K562 (cell line): Measurements from ENCODE around the gene MSH2. TPM values are rescaled to one million over a fixed set of nuclear protein-coding genes. Genes with fewer than 3 reads are reported as not detected.

Experiments used
- ATAC-seq: fragments of 200-7000 bp; cut with Tn5 transposase; 3 replicates; pipeline ENCODE4 v1.9.1; 2020; ENCODE audit warnings: moderate library complexity
- BruUV-seq: library from RNA; stranded (reverse); fragments of 400-500 nt; replicated peaks from 2 replicates; lab custom pipeline; 2021; lab: Mats Ljungman, UMichigan
- CTCF ChIA-PET: fragments of 300-600 bp; formaldehyde crosslinking; extraction: SDS; loops from one replicate; lab custom pipeline; 2021; ENCODE audit warnings: low intra/inter-chr PET ratio; lab: Yijun Ruan, JAX
- POLR2A ChIA-PET: fragments of 300-600, 350-650 bp; sonication (Branson Sonifier 250); formaldehyde crosslinking; extraction: SDS; loops from one replicate; lab custom pipeline; 2021; ENCODE audit warnings: antibody characterized with exemption, inconsistent platforms; lab: Yijun Ruan, JAX
- DNase-seq, 4 experiments: peaks; one replicate each; pipeline versions ENCODE4 v3.0.0 to v3.0.0-alpha.2; 2011 to 2018; ENCODE audit warnings: low spot score in 3 of 4, mixed read lengths in 3 of 4; ENCODE audit errors: extremely low read depth in 1 of 4
- FAIRE-seq: peaks from 2 replicates; lab custom pipeline; 2011; peaks lifted over from hg19 to GRCh38; lab: Jason Lieb, UNC
- H2AFZ ChIP-seq: 2 replicates; pipeline ENCODE4 v1.6.0; 2011; ENCODE audit warnings: low read depth, low read length, control low read depth, inconsistent platforms
- H3K27ac ChIP-seq: fragments of 200-600 bp; 3 replicates; pipeline ENCODE4 v1.8.0; 2011; ENCODE audit warnings: low read depth, mild to moderate bottlenecking, control low read depth, inconsistent platforms, low read length, moderate library complexity, mixed read lengths; ENCODE audit errors: extremely low read depth
- H3K27me3 ChIP-seq, 2 experiments: fragments of 300-600 bp in 1 of 2; 2 replicates in 1 of 2; 3 replicates in 1 of 2; pipeline versions ENCODE4 v1.6.0 to v1.8.0; 2011; ENCODE audit warnings: inconsistent platforms in 2 of 2, low read length in 2 of 2, mild to moderate bottlenecking in 1 of 2, mixed read lengths in 1 of 2, moderate library complexity in 1 of 2; ENCODE audit not compliant: control insufficient read depth in 2 of 2, insufficient read depth in 2 of 2
- H3K36me3 ChIP-seq: fragments of 300-600 bp; 3 replicates; pipeline ENCODE4 v1.8.0; 2011; ENCODE audit warnings: mild to moderate bottlenecking, low read length, inconsistent platforms; ENCODE audit not compliant: control insufficient read depth, insufficient read depth
- H3K4me1 ChIP-seq, 2 experiments: fragments of 200-600 bp in 1 of 2; replicated peaks in 1 of 2; 2 replicates in 1 of 2; 3 replicates in 1 of 2; pipeline versions ENCODE4 v1.5.1 to v1.8.0; 2011; ENCODE audit warnings: inconsistent platforms in 2 of 2, low read length in 2 of 2, mild to moderate bottlenecking in 1 of 2, mixed read lengths in 1 of 2, moderate library complexity in 1 of 2; ENCODE audit not compliant: control insufficient read depth in 2 of 2, insufficient read depth in 2 of 2
- H3K4me2 ChIP-seq: 2 replicates; pipeline ENCODE4 v1.6.1; 2011; ENCODE audit warnings: low read length, control low read depth, inconsistent platforms, mixed read lengths; ENCODE audit not compliant: insufficient read depth
- H3K4me3 ChIP-seq: fragments of 200-600 bp; sonication (generic), shearing (Covaris generic); 2 replicates; pipeline ENCODE4 v1.5.1; 2016; ENCODE audit warnings: control low read depth, inconsistent platforms
- H3K79me2 ChIP-seq: fragments of 200-600 bp; 3 replicates; pipeline ENCODE4 v1.8.0; 2011; ENCODE audit warnings: low read length, inconsistent platforms; ENCODE audit not compliant: control insufficient read depth, insufficient read depth
- H3K9ac ChIP-seq, 2 experiments: 2 replicates each; pipeline versions ENCODE4 v1.6.0 to v1.6.1; 2011; ENCODE audit warnings: low read depth in 2 of 2, low read length in 2 of 2, control low read depth in 1 of 2, inconsistent platforms in 1 of 2, mild to moderate bottlenecking in 1 of 2, mixed read lengths in 1 of 2; ENCODE audit not compliant: insufficient read depth in 1 of 2
- H3K9me1 ChIP-seq: one replicate; pipeline ENCODE4 v1.6.0; 2011; ENCODE audit warnings: inconsistent platforms, mild to moderate bottlenecking, low read length, moderate library complexity; ENCODE audit not compliant: control insufficient read depth, insufficient read depth
- H3K9me3 ChIP-seq: replicated peaks from 2 replicates; pipeline ENCODE4 v1.5.1; 2011; ENCODE audit warnings: low read depth, low read length, inconsistent platforms; ENCODE audit not compliant: control insufficient read depth, insufficient read depth
- H4K20me1 ChIP-seq: replicated peaks from 2 replicates; pipeline ENCODE4 v1.6.1; 2011; ENCODE audit warnings: low read length, inconsistent platforms, mixed read lengths; ENCODE audit not compliant: control insufficient read depth, insufficient read depth
- CXXC5 ChIP-seq: fragments of 250-450 bp; sonication (Bioruptor Pico); IDR thresholded peaks from 2 replicates; pipeline ENCODE4 v1.8.0; 2022; ENCODE audit warnings: inconsistent platforms, mild to moderate bottlenecking, moderate library complexity
- DACH1 ChIP-seq: fragments of 450-650 bp; IDR thresholded peaks from 2 replicates; pipeline ENCODE4 v1.6.1; 2018; ENCODE audit not compliant: partially characterized antibody
- HDAC8 ChIP-seq: fragments of 450-650 bp; IDR thresholded peaks from 2 replicates; pipeline ENCODE4 v1.6.1; 2016; ENCODE audit warnings: mild to moderate bottlenecking, missing genetic modification characterization, moderate library complexity, missing compliant biosample characterization
- HNRNPLL ChIP-seq: fragments of 200-400 bp; formaldehyde crosslinking; IDR thresholded peaks from 2 replicates; pipeline ENCODE4 v1.6.1; 2017; ENCODE audit warnings: low read length, low read depth, mild to moderate bottlenecking; ENCODE audit not compliant: poor library complexity, severe bottlenecking
- ILK ChIP-seq: fragments of 450-650 bp; IDR thresholded peaks from 2 replicates; pipeline ENCODE4 v1.6.1; 2016; ENCODE audit warnings: missing genetic modification characterization, low read depth, mild to moderate bottlenecking, missing compliant biosample characterization, moderate library complexity, borderline replicate concordance
- KDM1A ChIP-seq, 2 experiments: fragments of 450-650 bp; IDR thresholded peaks; 2 replicates each; pipeline ENCODE4 v1.6.1; 2016; ENCODE audit warnings: mild to moderate bottlenecking in 2 of 2
- NR0B1 ChIP-seq: fragments of 450-650 bp; IDR thresholded peaks from one replicate; pipeline ENCODE4 v1.6.1; 2018; ENCODE audit warnings: mild to moderate bottlenecking, moderate library complexity; ENCODE audit not compliant: partially characterized antibody
- SAFB2 ChIP-seq: fragments of 200-400 bp; formaldehyde crosslinking; IDR thresholded peaks from 2 replicates; pipeline ENCODE4 v1.6.1; 2018; ENCODE audit warnings: borderline replicate concordance, low read length, low read depth, moderate library complexity; ENCODE audit not compliant: severe bottlenecking
- SPI1 ChIP-seq: IDR thresholded peaks from 2 replicates; pipeline ENCODE4 v1.6.1; 2011; ENCODE audit warnings: low read depth, low read length, control low read depth, borderline replicate concordance
- XRCC3 ChIP-seq: fragments of 450-650 bp; IDR thresholded peaks from 2 replicates; pipeline ENCODE4 v1.6.1; 2017; ENCODE audit warnings: mild to moderate bottlenecking, moderate library complexity
- ZNF41 ChIP-seq: fragments of 250-450 bp; sonication (Bioruptor Pico); conservative IDR thresholded peaks from 2 replicates; pipeline ENCODE4 v1.4.0; 2020; ENCODE audit warnings: mild to moderate bottlenecking
- WGBS: fragments of 100-300 bp; shearing (Covaris generic); methylation state at CpG from one replicate; pipeline ENCODE4 v1.1.6; 2016; ENCODE audit warnings: low coverage, mixed read lengths; ENCODE audit not compliant: insufficient coverage; ENCODE audit errors: missing lambda C conversion rate; 5-methylcytosine and 5-hydroxymethylcytosine counted together
- in situ Hi-C: fragments of 300-500 bp; cut with MboI; formaldehyde crosslinking; loops from 4 replicates; pipeline ENCODE4 v1.15.0; 2018; ENCODE audit warnings: inconsistent platforms, mixed read lengths
- intact Hi-C: fragments of 100-400 bp; cut with micrococcal nuclease; formaldehyde crosslinking; loops from 2 replicates; pipeline ENCODE4 v1.14.2; 2022
- polyA plus RNA-seq, 8 experiments: library from polyadenylated mRNA; depleted of rRNA in 4 of 8; stranded (reverse) in 5 of 8; unstranded in 3 of 8; fragments of >200 nt; fragmentation: Nextera tagmentation in 2 of 8; fragmentation: Illumina TruSeq in 1 of 8; extraction: Ambion mirVana in 2 of 8; extraction: Trizol in 1 of 8; gene quantifications; 2 replicates each; pipeline versions ENCODE4 v1.2.1 to v1.2.3, GENCODE V29; 2011 to 2014; ENCODE audit warnings: inconsistent platforms in 1 of 8, missing spikeins in 1 of 8
- total RNA-seq, 7 experiments: library from RNA; depleted of rRNA in 6 of 7; stranded (reverse); fragments of >200 nt in 6 of 7; fragmentation: Illumina TruSeq in 2 of 7; extraction: Trizol in 2 of 7; gene quantifications; 2 replicates each; pipeline versions ENCODE4 v1.2.1 to v1.2.3, GENCODE V29; 2011 to 2021; ENCODE audit warnings: low replicate concordance in 1 of 7

Gene MSH2
- total and polyA plus RNA-seq, 9 of the 15 experiments (the other 6 are each of a cell fraction or from before 2014, with no cell fraction given): 51.8 to 139 (median 113) TPM

GRCh38 chr2:47513981-47514520, 111.1 kb downstream of the MSH2 start:
- ChIA-PET POLR2A (no interaction called here), CTCF (no interaction called here)
- H3K4me3 ChIP-seq: no peak overlapping the region
- H3K36me3 ChIP-seq: no peaks in the 10 kb centered on the region
- in situ Hi-C loops: no loop called here
- 40% methylated on average over 6 of the region's 7 CpGs for WGBS
- no peaks in the 10 kb centered on the region for H3K9me1 ChIP-seq
- H3K79me2 ChIP-seq: no peaks in the 10 kb centered on the region
- H3K9ac ChIP-seq: no peak overlapping the region
- H2AFZ ChIP-seq: no peak overlapping the region; the same call in 1 of the 2 replicates
- peaks cover 0 to 12% of the 10 kb centered on the region in 2 experiments; a peak in 3 of 5 replicates for H3K27me3 ChIP-seq
- H3K4me1 ChIP-seq: peaks cover 0 to 6% of the 10 kb centered on the region in 2 experiments; a peak in 2 of 5 replicates
- no peak for DNase-seq
- TF ChIP-seq ILK (tag): no peak
- no peak for TF ChIP-seq CXXC5 (CRISPR knock-in tag)
- no peak for TF ChIP-seq KDM1A (IDR thresholded peaks at IDR 0.05)
- no peak for TF ChIP-seq SPI1
- TF ChIP-seq HNRNPLL: no peak
- TF ChIP-seq ZNF41 (CRISPR knock-in tag): no peak
- no peak for TF ChIP-seq XRCC3
- no peak for TF ChIP-seq SAFB2
- TF ChIP-seq NR0B1: no peak
- no peak for TF ChIP-seq HDAC8 (tag)
- TF ChIP-seq DACH1: no peak
- BruUV-seq: no TSS peak
- intact Hi-C loops: no loop called here
- no peak for FAIRE-seq
- no peak for ATAC-seq
- no peaks in the 10 kb centered on the region for H3K9me3 ChIP-seq
- H4K20me1 ChIP-seq: no peaks in the 10 kb centered on the region
- no peak overlapping the region for H3K4me2 ChIP-seq
- no peak overlapping the region for H3K27ac ChIP-seq
